ENCODE results near the gene FGF11. TPM values are rescaled to one million over a fixed set of nuclear protein-coding genes. Genes with fewer than 3 reads are reported as not detected.

Gene FGF11
- polyA plus RNA-seq (2011; rRNA removed), result 1.4 and 1.9 TPM in 2 replicates
- polyA plus RNA-seq (2012; cell fraction: cytosol; rRNA removed), result 0.71 and 0.74 TPM in 2 replicates
- 3.3 and 4.8 TPM in 2 replicates for polyA plus RNA-seq (2012; cell fraction: nucleus; rRNA removed)
- polyA plus RNA-seq (2017; fragmentation: RNase III; extraction: RNeasy Plus Mini Kit Qiagen cat#74134 plus additional on column Dnase treatment), result 1.1 to 1.8 TPM (median 1.5 TPM) in 3 replicates
- 1.0 and 1.3 TPM in 2 replicates for polyA minus RNA-seq (2011; rRNA and poly(A)+ RNA removed)

DNA sequence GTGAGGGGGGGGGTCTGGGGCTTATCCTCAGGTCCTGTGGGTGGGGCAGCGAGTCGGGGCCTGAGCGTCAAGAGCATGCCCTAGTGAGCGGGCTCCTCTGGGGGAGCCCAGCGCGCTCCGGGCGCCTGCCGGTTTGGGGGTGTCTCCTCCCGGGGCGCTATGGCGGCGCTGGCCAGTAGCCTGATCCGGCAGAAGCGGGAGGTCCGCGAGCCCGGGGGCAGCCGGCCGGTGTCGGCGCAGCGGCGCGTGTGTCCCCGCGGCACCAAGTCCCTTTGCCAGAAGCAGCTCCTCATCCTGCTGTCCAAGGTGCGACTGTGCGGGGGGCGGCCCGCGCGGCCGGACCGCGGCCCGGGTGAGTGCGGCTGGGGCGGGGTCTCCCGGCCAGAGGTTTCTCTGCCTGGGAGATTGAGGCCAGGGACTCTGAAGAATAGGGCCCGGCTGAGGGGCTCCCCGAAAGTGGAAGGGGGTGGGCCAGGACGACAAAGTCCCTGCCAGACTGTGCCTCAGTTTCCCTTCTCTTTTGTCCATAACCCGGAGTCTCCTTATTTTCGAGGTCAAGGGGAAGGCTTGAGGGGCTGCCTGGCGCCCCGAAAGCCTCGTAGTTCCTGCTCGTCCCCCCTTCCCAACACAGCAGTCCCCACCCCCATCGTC lies at the start of gene FGF11:
TSS of gene FGF11 (plus strand) at position 51 of the 651 bp plus-strand sequence. CDS start at position 160, 109 bp downstream.
- CTCF ChIA-PET, result interaction anchor here (0.6 to 17.0 kb wide), 9 partner anchors 18 to 197 kb away, joined by 3 to 342 read pairs (median 8); partner anchors contain the start of genes CHRNB1, KCTD11, SENP3 and TMEM95
- H3K4me3 ChIP-seq, result peak within 1 kb of the TSS; percentile 52
- POLR2A ChIA-PET, result interaction anchor here (0.6 to 1.4 kb wide), 4 partner anchors 9 to 46 kb away, joined by 3 to 6 read pairs (median 4); partner anchors contain the start of gene SPEM1
- FAIRE-seq (no peak), ATAC-seq (no peak), DNase-seq (ENCODE audit: low read depth in 1 of 2, low spot score in 1 of 2) (no peak)
- peak within 1 kb of the TSS; percentile 98 for H3K4me2 ChIP-seq
- peak; percentile 5 for TF ChIP-seq POLR2A (IDR thresholded peaks at IDR 0.05; ENCODE audit: low read length)
- TF ChIP-seq, protein P1, sequence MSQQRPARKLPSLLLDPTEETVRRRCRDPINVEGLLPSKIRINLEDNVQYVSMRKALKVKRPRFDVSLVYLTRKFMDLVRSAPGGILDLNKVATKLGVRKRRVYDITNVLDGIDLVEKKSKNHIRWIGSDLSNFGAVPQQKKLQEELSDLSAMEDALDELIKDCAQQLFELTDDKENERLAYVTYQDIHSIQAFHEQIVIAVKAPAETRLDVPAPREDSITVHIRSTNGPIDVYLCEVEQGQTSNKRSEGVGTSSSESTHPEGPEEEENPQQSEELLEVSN (IDR thresholded peaks at IDR 0.05; ENCODE audit: borderline replicate concordance, low read depth), result no peak
- TF ChIP-seq ZFP36 (IDR thresholded peaks at IDR 0.05; ENCODE audit: borderline replicate concordance, partially characterized antibody), result no peak
- TF ChIP-seq, protein P2, sequence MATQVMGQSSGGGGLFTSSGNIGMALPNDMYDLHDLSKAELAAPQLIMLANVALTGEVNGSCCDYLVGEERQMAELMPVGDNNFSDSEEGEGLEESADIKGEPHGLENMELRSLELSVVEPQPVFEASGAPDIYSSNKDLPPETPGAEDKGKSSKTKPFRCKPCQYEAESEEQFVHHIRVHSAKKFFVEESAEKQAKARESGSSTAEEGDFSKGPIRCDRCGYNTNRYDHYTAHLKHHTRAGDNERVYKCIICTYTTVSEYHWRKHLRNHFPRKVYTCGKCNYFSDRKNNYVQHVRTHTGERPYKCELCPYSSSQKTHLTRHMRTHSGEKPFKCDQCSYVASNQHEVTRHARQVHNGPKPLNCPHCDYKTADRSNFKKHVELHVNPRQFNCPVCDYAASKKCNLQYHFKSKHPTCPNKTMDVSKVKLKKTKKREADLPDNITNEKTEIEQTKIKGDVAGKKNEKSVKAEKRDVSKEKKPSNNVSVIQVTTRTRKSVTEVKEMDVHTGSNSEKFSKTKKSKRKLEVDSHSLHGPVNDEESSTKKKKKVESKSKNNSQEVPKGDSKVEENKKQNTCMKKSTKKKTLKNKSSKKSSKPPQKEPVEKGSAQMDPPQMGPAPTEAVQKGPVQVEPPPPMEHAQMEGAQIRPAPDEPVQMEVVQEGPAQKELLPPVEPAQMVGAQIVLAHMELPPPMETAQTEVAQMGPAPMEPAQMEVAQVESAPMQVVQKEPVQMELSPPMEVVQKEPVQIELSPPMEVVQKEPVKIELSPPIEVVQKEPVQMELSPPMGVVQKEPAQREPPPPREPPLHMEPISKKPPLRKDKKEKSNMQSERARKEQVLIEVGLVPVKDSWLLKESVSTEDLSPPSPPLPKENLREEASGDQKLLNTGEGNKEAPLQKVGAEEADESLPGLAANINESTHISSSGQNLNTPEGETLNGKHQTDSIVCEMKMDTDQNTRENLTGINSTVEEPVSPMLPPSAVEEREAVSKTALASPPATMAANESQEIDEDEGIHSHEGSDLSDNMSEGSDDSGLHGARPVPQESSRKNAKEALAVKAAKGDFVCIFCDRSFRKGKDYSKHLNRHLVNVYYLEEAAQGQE (IDR thresholded peaks at IDR 0.05), result peak; percentile 66; the same call in 1 of the 2 replicates
- TF ChIP-seq, protein P3, sequence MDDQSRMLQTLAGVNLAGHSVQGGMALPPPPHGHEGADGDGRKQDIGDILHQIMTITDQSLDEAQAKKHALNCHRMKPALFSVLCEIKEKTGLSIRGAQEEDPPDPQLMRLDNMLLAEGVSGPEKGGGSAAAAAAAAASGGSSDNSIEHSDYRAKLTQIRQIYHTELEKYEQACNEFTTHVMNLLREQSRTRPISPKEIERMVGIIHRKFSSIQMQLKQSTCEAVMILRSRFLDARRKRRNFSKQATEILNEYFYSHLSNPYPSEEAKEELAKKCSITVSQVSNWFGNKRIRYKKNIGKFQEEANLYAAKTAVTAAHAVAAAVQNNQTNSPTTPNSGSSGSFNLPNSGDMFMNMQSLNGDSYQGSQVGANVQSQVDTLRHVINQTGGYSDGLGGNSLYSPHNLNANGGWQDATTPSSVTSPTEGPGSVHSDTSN (IDR thresholded peaks at IDR 0.05), result peak; percentile 52; the same call in 1 of the 2 replicates
- H3K27ac ChIP-seq, result peak within 1 kb of the TSS; percentile 65 to 85
- no peaks in the 10 kb centered on the region for H3K9me3 ChIP-seq
- 29% methylated on average over 29 of the region's 50 CpGs for WGBS (ENCODE audit: missing lambda C conversion rate)
- peaks cover 37% of the 10 kb centered on the region for H3K4me1 ChIP-seq

DNA sequence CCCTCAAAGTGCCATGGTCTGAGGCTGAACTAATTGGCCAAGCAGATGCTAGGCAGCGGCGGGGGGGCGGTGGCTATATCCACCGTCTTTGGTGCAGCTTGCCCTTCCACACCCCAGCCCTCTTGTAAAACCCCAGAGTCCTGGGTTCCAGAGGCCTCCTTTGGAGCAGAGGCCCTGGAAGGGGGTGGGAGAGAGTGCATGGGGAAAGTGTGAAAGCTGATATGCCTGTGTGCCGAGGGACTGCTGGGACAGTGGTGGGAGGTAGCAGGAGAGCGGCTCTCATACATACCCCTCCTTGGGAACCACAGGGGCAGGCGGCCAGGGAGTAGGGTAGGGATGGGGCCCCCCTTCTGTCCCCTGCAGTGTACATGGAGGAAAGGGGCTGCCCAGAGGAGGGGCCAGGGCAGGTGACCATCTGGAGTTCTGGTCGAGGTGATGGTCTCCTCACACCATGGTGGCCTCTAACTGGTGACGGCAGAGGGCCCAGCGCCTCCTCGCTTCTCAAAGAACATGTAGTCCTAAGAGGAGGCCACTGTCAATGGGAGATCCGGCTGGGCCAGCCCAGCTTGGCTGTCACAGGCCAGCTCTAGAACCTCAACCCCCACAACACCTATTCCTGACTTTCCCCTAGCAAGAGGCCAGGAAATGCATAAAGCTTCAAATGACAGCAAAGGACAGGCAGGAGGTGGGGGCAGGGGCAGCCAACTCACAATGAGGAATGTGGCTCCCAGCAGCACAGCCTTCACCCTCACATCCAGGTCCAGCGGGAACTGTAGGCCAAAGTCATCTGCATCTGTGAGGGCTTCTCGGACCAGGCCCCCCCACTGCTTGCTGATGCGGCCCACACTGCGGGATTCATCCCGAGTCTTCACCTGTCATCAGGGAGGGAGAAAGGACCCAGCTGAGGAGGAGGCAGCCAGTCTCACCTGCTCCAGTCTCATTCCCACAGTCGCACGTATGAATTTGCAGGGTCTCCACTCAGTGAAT lies 49.1 kb upstream of the FGF11 start:
- Histone ChIP-seq H3K4me3 (no peak overlapping the region), H3K4me1 (peaks cover 8% of the 10 kb centered on the region; the same call in 1 of the 3 replicates), H3K4me2 (no peak overlapping the region), H3K9me3 (no peaks in the 10 kb centered on the region), H3K27ac (no peak overlapping the region)
- ATAC-seq, result no peak
- no peak for DNase-seq (ENCODE audit: low read depth in 1 of 2, low spot score in 1 of 2)
- TF ChIP-seq KDM5A (IDR thresholded peaks at IDR 0.05), result no peak
- no peak for TF ChIP-seq MAZ (IDR thresholded peaks at IDR 0.05; ENCODE audit: borderline replicate concordance, low read depth, low read length)
- TF ChIP-seq GATA3 (IDR thresholded peaks at IDR 0.05; ENCODE audit: borderline replicate concordance), result no peak
- TF ChIP-seq NFE2L2 (conservative IDR thresholded peaks at IDR 0.05; ENCODE audit: low read length), result no peak
- no peak for TF ChIP-seq ESRRA (IDR thresholded peaks at IDR 0.05; ENCODE audit: borderline replicate concordance, low read length)
- no peak for TF ChIP-seq HEYL (CRISPR knock-in tag; IDR thresholded peaks at IDR 0.05)
- WGBS (ENCODE audit: missing lambda C conversion rate), result 84% methylated on average over 19 of the region's 19 CpGs
- FAIRE-seq, result no peak
- ChIA-PET CTCF (interaction anchor here (0.7 to 17.1 kb wide), 7 partner anchors 17 to 171 kb away, joined by 3 to 139 read pairs (median 4); partner anchors contain the start of genes KCTD11, SENP3, TMEM102 and TMEM95), POLR2A (no interaction called here)

DNA sequence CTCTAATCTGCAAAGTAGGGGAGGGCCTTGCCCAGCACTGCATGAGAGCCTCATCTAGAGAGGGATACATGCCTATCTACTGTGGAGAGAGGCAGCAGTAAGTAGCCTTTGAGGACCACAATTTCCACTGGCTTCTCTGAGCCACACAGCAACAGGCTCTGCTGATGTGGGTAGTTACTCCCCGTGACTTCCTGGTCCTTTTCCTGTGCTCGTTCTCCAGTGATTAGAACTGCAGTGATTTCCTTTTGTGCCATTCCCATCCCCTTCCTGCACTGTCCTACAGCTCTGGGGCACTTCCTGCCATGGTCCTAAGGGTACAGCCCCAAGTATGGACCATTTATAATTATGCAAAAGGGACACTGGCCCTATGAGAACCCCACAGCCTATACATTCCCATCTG lies 48.0 kb upstream of the FGF11 start:
- POLR2A ChIA-PET, result no interaction called here
- 81% methylated on average over 2 of the region's 2 CpGs for WGBS (ENCODE audit: missing lambda C conversion rate)
- Histone ChIP-seq H3K4me3 (no peak overlapping the region), H3K4me2 (no peak overlapping the region), H3K9me3 (no peaks in the 10 kb centered on the region), H3K4me1 (peaks cover 10% of the 10 kb centered on the region; the same call in 1 of the 3 replicates), H3K27ac (no peak overlapping the region)
- FAIRE-seq, result no peak
- DNase-seq (ENCODE audit: low read depth in 1 of 2, low spot score in 1 of 2), result no peak
- CTCF ChIA-PET, result interaction anchor here (0.8 to 17.1 kb wide), 5 partner anchors 23 to 67 kb away, joined by 3 to 139 read pairs (median 3); partner anchors contain the start of genes KCTD11, TMEM102 and TMEM95
- ATAC-seq, result no peak
- TF ChIP-seq, protein P4, sequence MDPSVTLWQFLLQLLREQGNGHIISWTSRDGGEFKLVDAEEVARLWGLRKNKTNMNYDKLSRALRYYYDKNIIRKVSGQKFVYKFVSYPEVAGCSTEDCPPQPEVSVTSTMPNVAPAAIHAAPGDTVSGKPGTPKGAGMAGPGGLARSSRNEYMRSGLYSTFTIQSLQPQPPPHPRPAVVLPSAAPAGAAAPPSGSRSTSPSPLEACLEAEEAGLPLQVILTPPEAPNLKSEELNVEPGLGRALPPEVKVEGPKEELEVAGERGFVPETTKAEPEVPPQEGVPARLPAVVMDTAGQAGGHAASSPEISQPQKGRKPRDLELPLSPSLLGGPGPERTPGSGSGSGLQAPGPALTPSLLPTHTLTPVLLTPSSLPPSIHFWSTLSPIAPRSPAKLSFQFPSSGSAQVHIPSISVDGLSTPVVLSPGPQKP (IDR thresholded peaks at IDR 0.05; ENCODE audit: low read depth, low read length), result no peak
- TF ChIP-seq EP300 (IDR thresholded peaks at IDR 0.05) (no peak), FOXS1 (CRISPR knock-in tag; IDR thresholded peaks at IDR 0.05) (no peak), CHD4 (IDR thresholded peaks at IDR 0.05; ENCODE audit: borderline replicate concordance) (no peak), TP53 (CRISPR knock-in tag; IDR thresholded peaks at IDR 0.05) (no peak), KDM1A (IDR thresholded peaks at IDR 0.05; ENCODE audit: low read depth) (no peak), JUN (IDR thresholded peaks at IDR 0.05) (no peak), ESRRA (IDR thresholded peaks at IDR 0.05; ENCODE audit: borderline replicate concordance, low read length) (no peak)
- TF ChIP-seq, protein P5, sequence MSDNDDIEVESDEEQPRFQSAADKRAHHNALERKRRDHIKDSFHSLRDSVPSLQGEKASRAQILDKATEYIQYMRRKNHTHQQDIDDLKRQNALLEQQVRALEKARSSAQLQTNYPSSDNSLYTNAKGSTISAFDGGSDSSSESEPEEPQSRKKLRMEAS (IDR thresholded peaks at IDR 0.05), result no peak
- TF ChIP-seq, protein P6, sequence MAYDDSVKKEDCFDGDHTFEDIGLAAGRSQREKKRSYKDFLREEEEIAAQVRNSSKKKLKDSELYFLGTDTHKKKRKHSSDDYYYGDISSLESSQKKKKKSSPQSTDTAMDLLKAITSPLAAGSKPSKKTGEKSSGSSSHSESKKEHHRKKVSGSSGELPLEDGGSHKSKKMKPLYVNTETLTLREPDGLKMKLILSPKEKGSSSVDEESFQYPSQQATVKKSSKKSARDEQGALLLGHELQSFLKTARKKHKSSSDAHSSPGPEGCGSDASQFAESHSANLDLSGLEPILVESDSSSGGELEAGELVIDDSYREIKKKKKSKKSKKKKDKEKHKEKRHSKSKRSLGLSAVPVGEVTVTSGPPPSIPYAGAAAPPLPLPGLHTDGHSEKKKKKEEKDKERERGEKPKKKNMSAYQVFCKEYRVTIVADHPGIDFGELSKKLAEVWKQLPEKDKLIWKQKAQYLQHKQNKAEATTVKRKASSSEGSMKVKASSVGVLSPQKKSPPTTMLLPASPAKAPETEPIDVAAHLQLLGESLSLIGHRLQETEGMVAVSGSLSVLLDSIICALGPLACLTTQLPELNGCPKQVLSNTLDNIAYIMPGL (CRISPR knock-in tag; IDR thresholded peaks at IDR 0.05; ENCODE audit: borderline replicate concordance), result no peak
